ENCODE measurements around the gene PLEKHA4.
"Not testable (repeated sequence)": the region's sequence is repeated elsewhere in the genome, so short reads cannot be mapped to it uniquely, and the experiment has no call there.

PLEKHA4 gene

DNA sequence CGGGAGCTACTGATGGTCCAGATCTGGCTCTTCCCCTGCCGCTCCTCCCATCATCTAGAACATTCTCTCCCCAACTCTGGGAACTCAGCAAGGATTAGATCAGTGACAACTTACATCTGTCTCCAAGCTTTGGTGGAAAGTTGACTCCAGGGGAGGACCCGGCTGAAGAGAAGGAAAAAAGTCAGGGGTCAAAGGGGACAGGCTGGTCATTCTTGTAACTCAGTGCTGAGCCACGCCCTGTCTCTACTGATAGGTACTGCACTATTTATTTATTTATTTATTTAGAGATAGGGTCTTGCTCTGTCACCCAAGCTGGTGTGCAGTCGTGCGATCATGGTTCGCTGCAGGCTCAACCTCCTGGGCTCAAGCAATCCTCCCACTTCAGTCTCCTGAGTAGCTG is 14.3 kb downstream of the PLEKHA4 start:
- Histone ChIP-seq H2AFZ (no peak overlapping the region), H3K4me2 (ENCODE audit: low read length) (no peak overlapping the region), H3K4me3 (ENCODE audit: low read depth, low read length) (no peak overlapping the region), H3K9ac (no peak overlapping the region), H3K27ac (no peak overlapping the region), H3K79me2 (no peaks in the 10 kb centered on the region), H3K36me3 (ENCODE audit: control insufficient read depth, insufficient read depth, low read length) (no peaks in the 10 kb centered on the region), H3K9me3 (ENCODE audit: control insufficient read depth, low read length) (no peaks in the 10 kb centered on the region), H3K27me3 (ENCODE audit: control insufficient read depth, insufficient read depth, low read length) (no peaks in the 10 kb centered on the region), H3K4me1 (no peaks in the 10 kb centered on the region)
- TF ChIP-seq, protein P1, sequence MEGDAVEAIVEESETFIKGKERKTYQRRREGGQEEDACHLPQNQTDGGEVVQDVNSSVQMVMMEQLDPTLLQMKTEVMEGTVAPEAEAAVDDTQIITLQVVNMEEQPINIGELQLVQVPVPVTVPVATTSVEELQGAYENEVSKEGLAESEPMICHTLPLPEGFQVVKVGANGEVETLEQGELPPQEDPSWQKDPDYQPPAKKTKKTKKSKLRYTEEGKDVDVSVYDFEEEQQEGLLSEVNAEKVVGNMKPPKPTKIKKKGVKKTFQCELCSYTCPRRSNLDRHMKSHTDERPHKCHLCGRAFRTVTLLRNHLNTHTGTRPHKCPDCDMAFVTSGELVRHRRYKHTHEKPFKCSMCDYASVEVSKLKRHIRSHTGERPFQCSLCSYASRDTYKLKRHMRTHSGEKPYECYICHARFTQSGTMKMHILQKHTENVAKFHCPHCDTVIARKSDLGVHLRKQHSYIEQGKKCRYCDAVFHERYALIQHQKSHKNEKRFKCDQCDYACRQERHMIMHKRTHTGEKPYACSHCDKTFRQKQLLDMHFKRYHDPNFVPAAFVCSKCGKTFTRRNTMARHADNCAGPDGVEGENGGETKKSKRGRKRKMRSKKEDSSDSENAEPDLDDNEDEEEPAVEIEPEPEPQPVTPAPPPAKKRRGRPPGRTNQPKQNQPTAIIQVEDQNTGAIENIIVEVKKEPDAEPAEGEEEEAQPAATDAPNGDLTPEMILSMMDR (IDR thresholded peaks at IDR 0.05), result no peak

DNA sequence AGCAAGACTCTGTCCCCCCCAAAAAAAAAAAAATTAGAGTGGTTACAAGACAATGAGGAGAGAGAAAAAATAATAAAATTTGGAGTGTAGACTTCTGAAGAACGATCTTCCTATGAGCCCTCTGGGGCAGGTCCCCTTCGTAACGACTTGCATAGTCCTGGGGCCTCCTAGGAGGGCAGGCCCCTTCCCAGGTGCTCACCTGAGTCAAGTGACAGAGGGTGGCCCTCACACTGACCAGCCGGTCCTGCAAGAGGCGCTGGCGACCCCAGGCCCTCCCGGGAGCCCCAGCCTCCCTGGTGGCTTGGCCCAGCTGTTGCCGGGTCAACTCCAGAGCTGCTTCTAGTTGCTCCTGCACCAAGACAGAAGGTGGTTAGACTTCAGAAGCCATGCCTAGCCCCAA is 14.9 kb downstream of the PLEKHA4 start:
- Histone ChIP-seq H3K4me3 (ENCODE audit: low read depth, low read length) (no peak overlapping the region), H3K9ac (no peak overlapping the region), H3K4me2 (ENCODE audit: low read length) (no peak overlapping the region), H3K79me2 (no peaks in the 10 kb centered on the region), H3K4me1 (no peaks in the 10 kb centered on the region), H3K27me3 (ENCODE audit: control insufficient read depth, insufficient read depth, low read length) (no peaks in the 10 kb centered on the region), H3K9me3 (ENCODE audit: control insufficient read depth, low read length) (no peaks in the 10 kb centered on the region), H3K36me3 (ENCODE audit: control insufficient read depth, insufficient read depth, low read length) (no peaks in the 10 kb centered on the region), H3K27ac (no peak overlapping the region), H2AFZ (no peak overlapping the region)
- TF ChIP-seq, protein P1 (IDR thresholded peaks at IDR 0.05), result no peak

DNA sequence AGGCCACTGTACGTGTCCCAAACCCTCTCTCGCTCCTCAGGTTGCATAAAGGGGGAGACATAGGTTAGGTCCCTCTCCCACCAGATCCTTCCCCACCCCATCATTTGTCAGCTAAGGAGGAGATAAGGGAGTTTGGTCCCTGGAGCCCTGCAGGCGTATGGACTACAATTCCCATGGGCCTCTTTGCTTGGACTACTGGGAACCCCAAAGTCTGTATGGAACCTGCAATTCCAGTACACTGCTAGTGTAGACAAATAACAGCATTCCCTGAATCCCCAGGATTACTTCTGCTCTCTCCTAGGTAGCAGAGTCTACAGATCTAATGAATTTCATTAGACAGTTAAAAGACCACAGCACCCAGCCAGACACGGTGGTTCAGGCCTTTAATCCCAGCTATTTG is 16.1 kb downstream of the PLEKHA4 start:
- TF ChIP-seq, protein P1 (IDR thresholded peaks at IDR 0.05), result no peak
- Histone ChIP-seq H3K9me3 (ENCODE audit: control insufficient read depth, low read length) (no peaks in the 10 kb centered on the region), H3K27ac (no peak overlapping the region), H3K4me2 (ENCODE audit: low read length) (no peak overlapping the region), H3K4me1 (no peaks in the 10 kb centered on the region), H3K36me3 (ENCODE audit: control insufficient read depth, insufficient read depth, low read length) (no peaks in the 10 kb centered on the region), H3K9ac (no peak overlapping the region), H3K79me2 (no peaks in the 10 kb centered on the region), H2AFZ (no peak overlapping the region), H3K27me3 (ENCODE audit: control insufficient read depth, insufficient read depth, low read length) (no peaks in the 10 kb centered on the region), H3K4me3 (ENCODE audit: low read depth, low read length) (no peak overlapping the region)

DNA sequence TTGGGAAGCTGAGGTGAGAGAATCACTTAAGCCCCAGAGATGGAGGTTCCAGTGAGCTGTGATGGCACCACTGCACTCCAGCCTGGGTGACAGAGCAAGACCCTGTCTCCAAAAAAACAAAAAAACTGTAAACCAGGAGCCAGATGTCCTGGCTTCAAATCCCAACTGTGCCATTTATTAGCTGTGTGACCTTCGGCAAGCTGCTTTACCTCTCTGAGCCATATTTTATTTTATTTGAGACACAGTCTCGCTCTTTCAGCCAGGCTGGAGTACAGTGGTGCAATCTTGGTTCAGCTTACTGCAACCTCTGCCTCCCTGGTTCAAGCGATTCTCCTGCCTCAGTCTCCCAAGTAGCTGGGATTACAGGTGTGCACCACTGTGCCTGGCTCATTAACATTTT is 21.8 kb downstream of the PLEKHA4 start:
- not testable (repeated sequence) for H3K4me2 ChIP-seq (ENCODE audit: low read length); H3K9me3 ChIP-seq (ENCODE audit: control insufficient read depth, low read length); H3K36me3 ChIP-seq (ENCODE audit: control insufficient read depth, insufficient read depth, low read length); H3K79me2 ChIP-seq; H3K27me3 ChIP-seq (ENCODE audit: control insufficient read depth, insufficient read depth, low read length); H3K4me3 ChIP-seq (ENCODE audit: low read depth, low read length); H2AFZ ChIP-seq; H3K4me1 ChIP-seq; H3K27ac ChIP-seq; H3K9ac ChIP-seq

DNA sequence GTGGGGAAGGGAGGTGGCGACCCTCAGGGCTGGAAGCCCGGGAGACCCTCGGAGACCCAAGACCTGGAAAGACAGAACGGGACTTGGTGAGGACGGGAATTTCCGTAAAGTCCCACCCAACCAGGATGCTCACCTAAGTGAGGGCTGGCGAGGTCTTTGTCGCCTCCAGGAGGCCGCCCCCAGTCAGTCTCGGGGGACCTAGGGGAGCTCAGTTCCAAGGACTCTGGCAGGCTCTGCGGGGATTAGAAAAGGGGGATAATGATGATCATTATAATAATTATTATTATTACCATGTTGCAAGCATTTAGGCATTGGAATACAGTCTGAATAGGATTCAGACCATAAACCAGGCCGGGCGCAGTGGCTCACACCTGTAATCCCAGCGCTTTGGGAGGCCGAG is 23.0 kb downstream of the PLEKHA4 start:
- H3K4me3 ChIP-seq (ENCODE audit: low read depth, low read length), result no peak overlapping the region
- no peak overlapping the region for H3K9ac ChIP-seq
- H3K9me3 ChIP-seq (ENCODE audit: control insufficient read depth, low read length), result no peaks in the 10 kb centered on the region
- no peak overlapping the region for H2AFZ ChIP-seq
- H3K27me3 ChIP-seq (ENCODE audit: control insufficient read depth, insufficient read depth, low read length), result no peaks in the 10 kb centered on the region
- no peak overlapping the region for H3K4me2 ChIP-seq (ENCODE audit: low read length)
- no peak overlapping the region for H3K27ac ChIP-seq
- H3K4me1 ChIP-seq, result no peaks in the 10 kb centered on the region
- no peaks in the 10 kb centered on the region for H3K36me3 ChIP-seq (ENCODE audit: control insufficient read depth, insufficient read depth, low read length)
- TF ChIP-seq, protein P1 (IDR thresholded peaks at IDR 0.05), result no peak
- H3K79me2 ChIP-seq, result no peaks in the 10 kb centered on the region
